WTC11 (cell line): ENCODE measurements around the gene NAV2. TPM values are rescaled to one million over a fixed set of nuclear protein-coding genes. Genes with fewer than 3 reads are reported as not detected.

Experiments used
- ATAC-seq: fragments of 200-7000 bp; cut with Tn5 transposase; 2 replicates; pipeline ENCODE4 v1.10.0; 2021; ENCODE audit warnings: mild to moderate bottlenecking, moderate library complexity
- CTCF ChIA-PET: fragments of 300-600 bp; sonication (Branson Sonifier 250); formaldehyde crosslinking; loops from one replicate; lab custom pipeline; 2021; ENCODE audit warnings: antibody characterized with exemption; lab: Charles Lee
- POLR2A ChIA-PET: fragments of 350-600 bp; sonication (Branson Sonifier 250); formaldehyde crosslinking; loops from one replicate; lab custom pipeline; 2021; ENCODE audit warnings: antibody characterized with exemption; lab: Charles Lee
- DNase-seq: peaks from one replicate; pipeline ENCODE4 v3.0.0; 2021; ENCODE audit warnings: low spot score
- H3K27ac Mint-ChIP-seq: 2 replicates; pipeline ENCODE4 v1.8.0; 2021; ENCODE audit warnings: mixed read lengths
- H3K27me3 Mint-ChIP-seq: 2 replicates; pipeline ENCODE4 v1.8.0; 2021; ENCODE audit warnings: low read depth, mild to moderate bottlenecking, moderate library complexity, mixed read lengths
- H3K36me3 Mint-ChIP-seq: 2 replicates; pipeline ENCODE4 v1.8.0; 2021; ENCODE audit warnings: mixed read lengths
- H3K4me1 Mint-ChIP-seq: 2 replicates; pipeline ENCODE4 v1.8.0; 2022; ENCODE audit warnings: mixed read lengths
- H3K4me3 Mint-ChIP-seq: 2 replicates; pipeline ENCODE4 v1.8.0; 2021; ENCODE audit warnings: mild to moderate bottlenecking, moderate library complexity, mixed read lengths
- H3K9me3 Mint-ChIP-seq: 2 replicates; pipeline ENCODE4 v1.8.0; 2021; ENCODE audit warnings: mixed read lengths
- ATF6 ChIP-seq: sonication (generic); formaldehyde crosslinking; IDR thresholded peaks from 2 replicates; pipeline ENCODE4 v1.8.1; 2023; ENCODE audit warnings: mild to moderate bottlenecking, missing genetic modification reagents
- CBFB ChIP-seq: sonication (generic); formaldehyde crosslinking; IDR thresholded peaks from 2 replicates; pipeline ENCODE4 v1.8.1; 2022; ENCODE audit warnings: mild to moderate bottlenecking, low read depth, missing genetic modification reagents
- CDX4 ChIP-seq: fragments of 250-450 bp; sonication (Bioruptor Pico); IDR thresholded peaks from 2 replicates; pipeline ENCODE4 v1.9.0; 2021; ENCODE audit warnings: moderate library complexity, mild to moderate bottlenecking, inconsistent platforms, borderline replicate concordance
- E2F4 ChIP-seq: sonication (generic); formaldehyde crosslinking; IDR thresholded peaks from 2 replicates; pipeline ENCODE4 v1.8.1; 2022; ENCODE audit warnings: low read depth, mild to moderate bottlenecking, moderate library complexity, missing genetic modification reagents, borderline replicate concordance
- EMX1 ChIP-seq: fragments of 250-450 bp; sonication (Bioruptor Pico); IDR thresholded peaks from 2 replicates; pipeline ENCODE4 v1.8.0; 2021; ENCODE audit warnings: mild to moderate bottlenecking
- ESRRA ChIP-seq: sonication (generic); formaldehyde crosslinking; IDR thresholded peaks from 2 replicates; pipeline ENCODE4 v1.8.1; 2022; ENCODE audit warnings: mild to moderate bottlenecking, missing genetic modification reagents, borderline replicate concordance
- FOXJ3 ChIP-seq: sonication (generic); formaldehyde crosslinking; IDR thresholded peaks from 2 replicates; pipeline ENCODE4 v1.9.0; 2021; ENCODE audit warnings: missing genetic modification reagents, mild to moderate bottlenecking, borderline replicate concordance
- FOXK1 ChIP-seq: sonication (generic); formaldehyde crosslinking; IDR thresholded peaks from 2 replicates; pipeline ENCODE4 v1.8.0; 2022; ENCODE audit warnings: mild to moderate bottlenecking, moderate library complexity, missing genetic modification reagents
- GABPB1 ChIP-seq: sonication (generic); formaldehyde crosslinking; IDR thresholded peaks from 2 replicates; pipeline ENCODE4 v1.8.1; 2023; ENCODE audit warnings: mild to moderate bottlenecking, missing genetic modification reagents
- JAZF1 ChIP-seq: fragments of 250-450 bp; sonication (Bioruptor Pico); IDR thresholded peaks from 2 replicates; pipeline ENCODE4 v1.9.0; 2021; ENCODE audit warnings: moderate library complexity, mild to moderate bottlenecking, inconsistent platforms
- JUN ChIP-seq: sonication (generic); formaldehyde crosslinking; IDR thresholded peaks from 2 replicates; pipeline ENCODE4 v1.8.0; 2023; ENCODE audit warnings: mild to moderate bottlenecking, missing genetic modification reagents
- MYBL2 ChIP-seq: sonication (generic); formaldehyde crosslinking; IDR thresholded peaks from 2 replicates; pipeline ENCODE4 v1.8.1; 2023; ENCODE audit warnings: mild to moderate bottlenecking, moderate library complexity, missing genetic modification reagents
- TEAD1 ChIP-seq: sonication (generic); formaldehyde crosslinking; IDR thresholded peaks from 2 replicates; pipeline ENCODE4 v1.8.0; 2022; ENCODE audit warnings: mild to moderate bottlenecking, missing genetic modification reagents
- TEAD4 ChIP-seq: sonication (generic); formaldehyde crosslinking; IDR thresholded peaks from 2 replicates; pipeline ENCODE4 v1.8.0; 2022; ENCODE audit warnings: mild to moderate bottlenecking, missing genetic modification reagents
- ZNF219 ChIP-seq: sonication (generic); formaldehyde crosslinking; IDR thresholded peaks from 2 replicates; pipeline ENCODE4 v1.8.0; 2023; ENCODE audit warnings: missing genetic modification reagents, mild to moderate bottlenecking, borderline replicate concordance
- total RNA-seq: library from RNA; stranded (reverse); gene quantifications from 3 replicates; pipeline ENCODE4 v1.2.3, GENCODE V29; 2021
- TF ChIP-seq, protein P1 (sequence below): fragments of 250-450 bp; sonication (Bioruptor Pico); IDR thresholded peaks from 2 replicates; pipeline ENCODE4 v1.9.0; 2021; ENCODE audit warnings: mild to moderate bottlenecking, borderline replicate concordance
- TF ChIP-seq, protein P2 (sequence below): sonication (generic); formaldehyde crosslinking; IDR thresholded peaks from 2 replicates; pipeline ENCODE4 v1.8.0; 2022; ENCODE audit warnings: mild to moderate bottlenecking, missing genetic modification reagents

The NAV2 gene
- total RNA-seq, 1 experiment from 2014 or later = 42.8 TPM

DNA sequence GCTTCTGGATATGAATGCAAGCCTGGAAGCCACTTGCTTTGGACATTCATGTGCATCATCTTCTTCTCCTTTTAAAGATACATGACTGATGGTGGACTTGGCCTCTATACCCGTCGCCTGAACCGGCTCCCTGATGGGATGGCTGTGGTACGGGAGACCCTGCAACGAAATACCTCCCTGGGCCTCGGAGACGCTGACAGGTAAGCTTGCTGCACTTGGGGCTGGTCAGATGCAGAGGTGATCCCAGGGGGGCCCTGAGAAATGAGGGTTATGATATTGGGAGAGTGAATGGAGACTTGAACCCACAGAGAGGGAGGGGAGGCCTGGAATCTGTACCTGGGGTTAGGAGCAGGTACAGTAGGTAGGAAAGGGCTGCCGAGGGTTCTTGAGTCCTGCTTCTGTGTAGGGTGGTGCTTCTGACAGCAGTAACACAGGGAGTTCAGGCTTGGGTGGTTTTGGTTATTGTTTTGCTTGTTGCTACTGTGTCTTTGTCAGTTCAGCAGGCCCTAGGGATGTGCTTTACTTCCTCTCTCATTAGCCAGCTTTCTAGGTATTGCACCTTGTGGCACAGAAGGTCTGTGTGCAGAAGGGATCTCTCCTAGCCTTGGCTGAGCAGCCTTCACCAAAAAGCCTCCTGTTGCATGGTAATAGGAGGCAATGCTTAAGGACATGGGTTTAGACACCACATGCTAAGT, 271.6 kb downstream of the NAV2 start:
- Mint-ChIP-seq H3K9me3 (no peaks in the 10 kb centered on the region), H3K27ac (no peak overlapping the region), H3K4me1 (peaks cover 29% of the 10 kb centered on the region), H3K27me3 (no peaks in the 10 kb centered on the region)
- DNase-seq = no peak
- CTCF ChIA-PET = no interaction called here
- ATAC-seq = no peak
- TF ChIP-seq E2F4 (CRISPR knock-in tag) (no peak), FOXJ3 (no peak), ESRRA (no peak), TEAD4 (CRISPR knock-in tag) (no peak), CDX4 (no peak), EMX1 (CRISPR knock-in tag) (no peak), TEAD1 (CRISPR knock-in tag) (no peak), CBFB (CRISPR knock-in tag) (no peak), MYBL2 (CRISPR knock-in tag) (no peak), ATF6 (CRISPR knock-in tag) (no peak)
- TF ChIP-seq, protein P1, sequence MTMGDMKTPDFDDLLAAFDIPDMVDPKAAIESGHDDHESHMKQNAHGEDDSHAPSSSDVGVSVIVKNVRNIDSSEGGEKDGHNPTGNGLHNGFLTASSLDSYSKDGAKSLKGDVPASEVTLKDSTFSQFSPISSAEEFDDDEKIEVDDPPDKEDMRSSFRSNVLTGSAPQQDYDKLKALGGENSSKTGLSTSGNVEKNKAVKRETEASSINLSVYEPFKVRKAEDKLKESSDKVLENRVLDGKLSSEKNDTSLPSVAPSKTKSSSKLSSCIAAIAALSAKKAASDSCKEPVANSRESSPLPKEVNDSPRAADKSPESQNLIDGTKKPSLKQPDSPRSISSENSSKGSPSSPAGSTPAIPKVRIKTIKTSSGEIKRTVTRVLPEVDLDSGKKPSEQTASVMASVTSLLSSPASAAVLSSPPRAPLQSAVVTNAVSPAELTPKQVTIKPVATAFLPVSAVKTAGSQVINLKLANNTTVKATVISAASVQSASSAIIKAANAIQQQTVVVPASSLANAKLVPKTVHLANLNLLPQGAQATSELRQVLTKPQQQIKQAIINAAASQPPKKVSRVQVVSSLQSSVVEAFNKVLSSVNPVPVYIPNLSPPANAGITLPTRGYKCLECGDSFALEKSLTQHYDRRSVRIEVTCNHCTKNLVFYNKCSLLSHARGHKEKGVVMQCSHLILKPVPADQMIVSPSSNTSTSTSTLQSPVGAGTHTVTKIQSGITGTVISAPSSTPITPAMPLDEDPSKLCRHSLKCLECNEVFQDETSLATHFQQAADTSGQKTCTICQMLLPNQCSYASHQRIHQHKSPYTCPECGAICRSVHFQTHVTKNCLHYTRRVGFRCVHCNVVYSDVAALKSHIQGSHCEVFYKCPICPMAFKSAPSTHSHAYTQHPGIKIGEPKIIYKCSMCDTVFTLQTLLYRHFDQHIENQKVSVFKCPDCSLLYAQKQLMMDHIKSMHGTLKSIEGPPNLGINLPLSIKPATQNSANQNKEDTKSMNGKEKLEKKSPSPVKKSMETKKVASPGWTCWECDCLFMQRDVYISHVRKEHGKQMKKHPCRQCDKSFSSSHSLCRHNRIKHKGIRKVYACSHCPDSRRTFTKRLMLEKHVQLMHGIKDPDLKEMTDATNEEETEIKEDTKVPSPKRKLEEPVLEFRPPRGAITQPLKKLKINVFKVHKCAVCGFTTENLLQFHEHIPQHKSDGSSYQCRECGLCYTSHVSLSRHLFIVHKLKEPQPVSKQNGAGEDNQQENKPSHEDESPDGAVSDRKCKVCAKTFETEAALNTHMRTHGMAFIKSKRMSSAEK = no peak
- TF ChIP-seq, all 79 proteins: peak for 0
- POLR2A ChIA-PET = no interaction called here
- H3K36me3 Mint-ChIP-seq = no peaks in the 10 kb centered on the region
- no peak overlapping the region for H3K4me3 Mint-ChIP-seq

- no peaks in the 10 kb centered on the region for H3K27me3 Mint-ChIP-seq
- no peak overlapping the region for H3K4me3 Mint-ChIP-seq
- ChIA-PET CTCF (interaction anchor here (1.3 kb wide), 1 partner anchor 32 kb away, joined by 5 read pairs; no protein-coding TSS in a partner anchor), POLR2A (no interaction called here)
- peaks cover 29% of the 10 kb centered on the region for H3K4me1 Mint-ChIP-seq
- H3K9me3 Mint-ChIP-seq = no peaks in the 10 kb centered on the region
- TF ChIP-seq JUN (CRISPR knock-in tag) (no peak), FOXK1 (CRISPR knock-in tag) (no peak), ZNF219 (CRISPR knock-in tag) (no peak), GABPB1 (CRISPR knock-in tag) (no peak), JAZF1 (CRISPR knock-in tag) (no peak)
- TF ChIP-seq, protein P2, sequence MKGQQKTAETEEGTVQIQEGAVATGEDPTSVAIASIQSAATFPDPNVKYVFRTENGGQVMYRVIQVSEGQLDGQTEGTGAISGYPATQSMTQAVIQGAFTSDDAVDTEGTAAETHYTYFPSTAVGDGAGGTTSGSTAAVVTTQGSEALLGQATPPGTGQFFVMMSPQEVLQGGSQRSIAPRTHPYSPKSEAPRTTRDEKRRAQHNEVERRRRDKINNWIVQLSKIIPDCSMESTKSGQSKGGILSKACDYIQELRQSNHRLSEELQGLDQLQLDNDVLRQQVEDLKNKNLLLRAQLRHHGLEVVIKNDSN = no peak
- TF ChIP-seq, protein P1 = no peak
- no peaks in the 10 kb centered on the region for H3K36me3 Mint-ChIP-seq
- DNase-seq = no peak
- no peak for ATAC-seq
- H3K27ac Mint-ChIP-seq = no peak overlapping the region
These were observed 272.5 kb downstream of the NAV2 start for GRCh38 chr11:19985111-19985510.
